HG02763 (cell line): ENCODE data around the gene RBM22.

Experiments
- ATAC-seq: cut with Tn5 transposase; IDR thresholded peaks from one replicate; pipeline ENCODE4 v1.9.1; 2021; ENCODE audit warnings: mild to moderate bottlenecking, moderate library complexity; ENCODE audit not compliant: unreplicated experiment

RBM22 gene

GRCh38 chr5:150672884-150673275 lies 28.0 kb downstream of the RBM22 start:
- no peak for ATAC-seq

- no peak for ATAC-seq
Measured at GRCh38 chr5:150672237-150672883, 28.5 kb downstream of the RBM22 start.

GRCh38 chr5:150671509-150672236 lies 29.2 kb downstream of the RBM22 start:
- ATAC-seq = no peak

GRCh38 chr5:150670948-150671310 lies 29.9 kb downstream of the RBM22 start:
- no peak for ATAC-seq

- ATAC-seq = no peak
Measured at GRCh38 chr5:150670275-150670947, 30.5 kb downstream of the RBM22 start.

GRCh38 chr5:150665044-150665443 lies 35.8 kb downstream of the RBM22 start:
- ATAC-seq = no peak

- no peak for ATAC-seq
Measured at GRCh38 chr5:150663936-150664335, 36.9 kb downstream of the RBM22 start.

- no peak for ATAC-seq
Measured at GRCh38 chr5:150662731-150663516, 37.9 kb downstream of the RBM22 start.

- no peak for ATAC-seq
Measured at GRCh38 chr5:150661821-150662596, 38.9 kb downstream of the RBM22 start.

GRCh38 chr5:150661086-150661485 lies 39.8 kb downstream of the RBM22 start, which contains the start of gene MYOZ3:
Gene MYOZ3, plus strand, starts transcription at chr5:150661251. Its CDS starts 1,691 bp downstream, at chr5:150662942.
- no peak for ATAC-seq

- no peak for ATAC-seq
Measured at GRCh38 chr5:150660108-150660831, 40.6 kb downstream of the RBM22 start.

GRCh38 chr5:150659360-150660107 lies 41.3 kb downstream of the RBM22 start:
- ATAC-seq = no peak

GRCh38 chr5:150658699-150659265 lies 42.1 kb downstream of the RBM22 start:
- ATAC-seq = no peak

GRCh38 chr5:150658121-150658520 lies 42.7 kb downstream of the RBM22 start:
- ATAC-seq = no peak

GRCh38 chr5:150656191-150657132 lies 44.4 kb downstream of the RBM22 start:
- peak; percentile 62 for ATAC-seq

- ATAC-seq = no peak
Measured at GRCh38 chr5:150655221-150655620, 45.6 kb downstream of the RBM22 start.

- ATAC-seq = no peak
Measured at GRCh38 chr5:150653762-150654556, 46.9 kb downstream of the RBM22 start.
